A673 (cell line): ENCODE data around the gene POLK.

ENCODE experiments used
- EZH2 ChIP-seq: fragments of 200-600 bp; sonication (generic); IDR thresholded peaks from 2 replicates; pipeline ENCODE4 v1.6.1; 2017; ENCODE audit warnings: borderline replicate concordance, low read depth, mild to moderate bottlenecking, mixed read lengths, antibody characterized with exemption, low read length; ENCODE audit not compliant: poor library complexity, severe bottlenecking
- TF ChIP-seq, protein P1 (sequence below): fragments of 300-800, 200-600 bp; sonication (generic); conservative IDR thresholded peaks from 2 replicates; pipeline ENCODE4 v1.5.1; 2017; ENCODE audit warnings: low read depth, mild to moderate bottlenecking, antibody characterized with exemption, low read length, moderate library complexity, mixed read lengths

DNA sequence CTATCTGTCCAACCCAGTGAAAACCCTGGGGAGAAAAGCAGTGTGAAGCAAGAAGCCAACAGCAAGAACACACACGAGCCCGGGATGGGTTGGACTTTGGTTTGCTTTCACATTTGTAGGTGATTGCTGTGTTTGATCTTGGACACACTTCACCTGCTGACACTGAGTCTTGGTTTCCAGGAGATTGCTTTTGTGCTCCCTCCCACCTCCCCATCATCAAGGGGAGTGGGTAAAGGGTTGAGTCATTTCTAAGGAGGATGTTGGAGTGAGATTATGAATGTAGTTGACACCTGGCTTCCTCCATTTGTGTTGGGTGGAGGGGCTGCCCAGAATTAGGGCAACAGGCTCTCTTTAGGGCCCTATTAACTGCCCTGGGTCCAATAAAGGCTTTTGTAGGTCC lies 137.0 kb downstream of the POLK start:
- TF ChIP-seq EZH2, result no peak
- TF ChIP-seq, protein P1, sequence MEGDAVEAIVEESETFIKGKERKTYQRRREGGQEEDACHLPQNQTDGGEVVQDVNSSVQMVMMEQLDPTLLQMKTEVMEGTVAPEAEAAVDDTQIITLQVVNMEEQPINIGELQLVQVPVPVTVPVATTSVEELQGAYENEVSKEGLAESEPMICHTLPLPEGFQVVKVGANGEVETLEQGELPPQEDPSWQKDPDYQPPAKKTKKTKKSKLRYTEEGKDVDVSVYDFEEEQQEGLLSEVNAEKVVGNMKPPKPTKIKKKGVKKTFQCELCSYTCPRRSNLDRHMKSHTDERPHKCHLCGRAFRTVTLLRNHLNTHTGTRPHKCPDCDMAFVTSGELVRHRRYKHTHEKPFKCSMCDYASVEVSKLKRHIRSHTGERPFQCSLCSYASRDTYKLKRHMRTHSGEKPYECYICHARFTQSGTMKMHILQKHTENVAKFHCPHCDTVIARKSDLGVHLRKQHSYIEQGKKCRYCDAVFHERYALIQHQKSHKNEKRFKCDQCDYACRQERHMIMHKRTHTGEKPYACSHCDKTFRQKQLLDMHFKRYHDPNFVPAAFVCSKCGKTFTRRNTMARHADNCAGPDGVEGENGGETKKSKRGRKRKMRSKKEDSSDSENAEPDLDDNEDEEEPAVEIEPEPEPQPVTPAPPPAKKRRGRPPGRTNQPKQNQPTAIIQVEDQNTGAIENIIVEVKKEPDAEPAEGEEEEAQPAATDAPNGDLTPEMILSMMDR, result no peak
